HG02973 (cell line): ENCODE measurements around the gene LHCGR.
"Not testable (repeated sequence)": the region's sequence is repeated elsewhere in the genome, so short reads cannot be mapped to it uniquely, and the experiment has no call there.

Source experiments
- ATAC-seq: cut with Tn5 transposase; IDR thresholded peaks from one replicate; pipeline ENCODE4 v1.9.1; 2021; ENCODE audit warnings: moderate library complexity; ENCODE audit not compliant: unreplicated experiment

Gene LHCGR

DNA sequence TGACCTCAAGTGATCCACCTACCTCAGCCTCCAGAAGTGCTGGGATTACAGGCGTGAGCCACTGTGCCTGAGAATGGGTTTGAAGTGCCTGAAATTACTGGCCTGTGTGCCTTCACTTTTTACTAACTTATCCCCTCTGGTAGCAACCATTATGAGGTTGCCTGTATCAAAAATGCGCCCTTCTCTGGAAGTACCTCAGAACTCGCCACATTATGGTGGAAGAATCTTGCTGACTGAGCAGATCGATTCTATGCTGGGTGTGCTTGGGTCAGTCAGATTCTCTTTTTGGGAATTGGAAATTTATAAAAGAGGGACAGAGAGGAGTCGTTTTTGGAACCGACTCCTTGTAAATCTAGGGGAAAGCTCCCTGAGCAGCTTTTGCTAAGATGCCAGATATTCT lies 8.2 kb downstream of the LHCGR start:
- ATAC-seq = no peak

- not testable (repeated sequence) for ATAC-seq
Observed at GRCh38 chr2:48739236-48739635, 16.3 kb downstream of the LHCGR start.

- no peak for ATAC-seq
Observed at GRCh38 chr2:48738806-48739205, 16.7 kb downstream of the LHCGR start.

GRCh38 chr2:48736251-48736650 lies 19.3 kb downstream of the LHCGR start:
- no peak for ATAC-seq

GRCh38 chr2:48734576-48735303 lies 20.8 kb downstream of the LHCGR start:
- no peak for ATAC-seq

GRCh38 chr2:48733067-48733503 lies 22.4 kb downstream of the LHCGR start:
- ATAC-seq = no peak

DNA sequence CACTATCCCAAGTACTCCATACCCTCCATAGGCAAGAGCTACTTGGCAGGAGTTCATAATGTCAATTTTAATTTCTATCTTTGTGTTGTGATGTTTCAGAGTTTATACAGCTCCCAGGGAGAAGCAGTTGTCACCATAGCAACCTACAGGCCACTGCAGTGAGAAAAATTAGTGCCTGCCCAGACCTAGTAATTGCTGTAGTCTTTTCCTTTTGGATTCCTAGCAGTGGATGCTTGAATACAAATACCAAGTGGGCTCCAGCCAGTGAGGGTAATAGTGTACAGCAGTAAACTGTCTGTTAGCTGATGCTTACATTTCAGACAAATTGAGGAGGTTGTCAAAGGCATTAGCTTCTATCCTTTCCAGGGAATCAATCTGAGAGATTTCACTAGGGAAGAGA lies 26.7 kb downstream of the LHCGR start:
- ATAC-seq = no peak

GRCh38 chr2:48728295-48728694 lies 27.2 kb downstream of the LHCGR start:
- no peak for ATAC-seq

GRCh38 chr2:48727560-48727959 lies 28.0 kb downstream of the LHCGR start:
- ATAC-seq = no peak

- ATAC-seq = no peak
Observed at GRCh38 chr2:48725696-48726494, 29.6 kb downstream of the LHCGR start.

GRCh38 chr2:48724278-48724677 lies 31.2 kb downstream of the LHCGR start:
- no peak for ATAC-seq

DNA sequence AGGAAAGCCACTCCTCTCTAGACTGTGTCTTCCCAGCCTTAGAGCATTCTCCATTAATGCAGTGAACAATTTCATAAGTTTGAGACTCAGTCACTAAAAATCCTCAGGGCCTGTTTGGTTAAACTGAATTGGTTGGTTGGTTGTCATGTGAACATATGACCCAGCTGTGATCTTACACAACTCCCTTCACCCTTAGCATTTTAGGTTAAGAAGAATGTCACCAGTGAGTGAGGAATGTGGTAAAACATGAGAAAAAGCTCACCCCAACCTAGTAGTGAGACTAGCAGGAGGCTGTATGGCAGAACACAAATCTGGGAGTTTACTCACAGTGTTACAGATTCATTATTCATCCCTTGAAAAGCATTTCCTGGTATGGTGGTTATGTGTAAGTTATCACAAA lies 32.4 kb downstream of the LHCGR start:
- no peak for ATAC-seq

- ATAC-seq = no peak
Observed at GRCh38 chr2:48722391-48722790, 33.1 kb downstream of the LHCGR start.

GRCh38 chr2:48721158-48721557 lies 34.4 kb downstream of the LHCGR start:
- no peak for ATAC-seq

- ATAC-seq = no peak
Observed at GRCh38 chr2:48719480-48720177, 35.9 kb downstream of the LHCGR start.

DNA sequence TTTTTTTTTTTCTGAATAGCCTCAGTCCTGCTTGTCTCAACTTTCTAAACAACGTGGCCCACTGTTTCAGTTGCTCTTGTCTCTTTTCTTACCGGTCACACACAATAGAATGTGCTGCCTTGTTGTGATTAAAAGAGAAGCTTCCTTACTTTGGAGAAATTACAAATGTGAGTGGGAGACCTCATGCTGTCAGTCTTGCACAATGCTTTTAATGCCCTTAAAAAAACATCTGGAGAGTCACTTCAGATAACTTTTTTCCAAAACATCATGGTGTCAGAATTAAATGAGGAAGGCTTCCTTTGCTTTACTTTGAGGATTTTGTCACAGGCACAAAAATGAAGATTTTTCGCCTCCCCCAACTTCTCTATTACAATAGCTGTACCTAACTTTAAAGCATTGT lies 37.7 kb downstream of the LHCGR start:
- no peak for ATAC-seq

DNA sequence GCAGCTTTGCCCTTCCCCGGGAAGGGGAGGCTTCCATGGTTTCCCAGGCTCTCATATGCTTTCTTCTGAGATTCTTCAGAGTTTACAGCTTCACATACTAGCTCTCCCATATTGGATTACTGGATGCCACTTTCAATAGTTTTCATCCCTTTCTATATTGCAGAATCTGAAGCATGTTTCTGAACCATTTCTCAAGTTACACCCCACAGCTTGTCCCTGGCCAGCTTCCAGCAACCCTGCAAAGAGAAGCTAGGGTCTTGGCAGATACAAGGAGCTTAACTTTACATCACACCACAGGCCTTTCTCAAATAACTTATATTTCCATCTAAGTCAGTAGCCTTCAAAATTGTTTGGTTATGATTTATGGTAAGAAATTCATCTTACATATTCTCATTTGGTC lies 39.6 kb downstream of the LHCGR start:
- ATAC-seq = no peak

DNA sequence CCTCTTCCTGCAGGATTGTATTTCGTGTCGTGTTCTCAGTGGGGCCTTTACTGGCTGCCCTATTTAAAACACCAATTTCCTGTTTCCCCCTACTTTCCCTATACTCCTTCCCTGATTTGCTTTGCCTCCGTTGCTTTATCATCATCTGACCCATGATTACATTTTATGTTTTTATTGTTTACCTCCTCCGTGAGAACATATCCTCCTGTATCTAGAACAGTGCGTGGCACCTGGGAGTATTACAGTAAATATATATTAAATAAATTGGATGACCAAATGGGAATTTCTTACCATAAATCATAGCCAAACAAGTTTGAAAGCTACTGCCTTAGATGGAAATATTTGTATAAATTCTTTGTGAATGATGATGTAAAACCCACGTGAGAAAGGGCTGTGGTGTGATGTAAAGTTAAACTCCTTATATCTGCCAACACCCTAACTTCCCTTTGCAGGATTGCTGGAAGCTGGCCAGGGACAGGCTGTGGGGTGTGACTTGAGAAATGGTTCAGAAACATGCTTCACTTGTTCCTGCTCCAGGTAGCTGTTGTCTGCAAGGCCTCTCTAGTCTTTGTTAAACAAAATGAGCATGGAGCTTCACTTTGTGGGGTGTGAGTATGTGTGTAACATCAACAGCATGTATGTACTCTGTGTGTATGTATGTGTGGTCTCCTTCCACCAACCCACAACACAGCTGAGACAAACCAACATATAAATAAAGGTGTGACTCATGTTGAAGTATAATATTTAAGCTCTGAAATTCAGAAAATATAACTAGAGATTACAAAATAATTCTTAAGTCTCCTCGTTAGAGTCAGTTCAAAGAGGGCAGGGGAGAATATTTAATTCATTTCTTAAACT lies 40.3 kb downstream of the LHCGR start:
- no peak for ATAC-seq

DNA sequence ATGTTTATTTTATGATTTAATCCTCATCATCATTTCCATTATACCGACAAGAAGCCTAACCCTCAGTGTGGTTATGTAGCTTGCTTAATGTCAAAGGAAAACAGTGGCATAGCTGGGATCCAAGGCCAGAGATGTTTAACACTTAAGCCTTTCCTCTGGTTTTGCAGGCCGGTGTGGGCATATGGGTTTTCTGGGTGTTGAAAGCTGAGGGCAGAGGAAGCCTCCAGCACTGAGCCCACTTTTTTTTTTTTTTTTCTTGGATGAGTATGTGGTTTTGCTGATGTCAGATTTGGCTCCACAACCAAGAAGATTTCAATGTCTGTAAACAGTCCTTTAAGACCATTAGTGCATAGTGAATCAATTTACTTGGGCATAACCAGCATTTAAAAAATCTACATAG lies 41.3 kb downstream of the LHCGR start:
- no peak for ATAC-seq

GRCh38 chr2:48713647-48714046 lies 41.9 kb downstream of the LHCGR start:
- no peak for ATAC-seq

- no peak for ATAC-seq
Observed at GRCh38 chr2:48712151-48712550, 43.4 kb downstream of the LHCGR start.
